PC-9 (cell line): ENCODE data around the gene RABL2B. TPM values are rescaled to one million over a fixed set of nuclear protein-coding genes. Genes with fewer than 3 reads are reported as not detected.

Source experiments
- BruUV-seq: library from RNA; stranded (reverse); fragments of 400-500 nt; replicated peaks from 2 replicates; lab custom pipeline; 2021; lab: Mats Ljungman, UMichigan
- CTCF ChIA-PET: fragments of 300-600 bp; sonication (Branson Sonifier 250); formaldehyde crosslinking; loops from one replicate; lab custom pipeline; 2022; ENCODE audit warnings: antibody characterized with exemption; lab: Charles Lee
- POLR2A ChIA-PET: fragments of 300-600 bp; sonication (Branson Sonifier 250); formaldehyde crosslinking; loops from one replicate; lab custom pipeline; 2022; ENCODE audit warnings: antibody characterized with exemption; ENCODE audit not compliant: unreplicated experiment; lab: Charles Lee
- DNase-seq, 2 experiments: peaks; one replicate each; pipeline versions ENCODE4 v3.0.0 to v3.0.0-alpha.2; 2015 to 2022; ENCODE audit warnings: mixed read lengths in 1 of 2
- H2AFZ ChIP-seq: fragments of 200-600 bp; sonication (generic); 2 replicates; pipeline ENCODE4 v1.8.1; 2017; ENCODE audit warnings: antibody characterized with exemption
- H3F3A ChIP-seq: fragments of 200-600 bp; sonication (generic); 2 replicates; pipeline ENCODE4 v1.8.1; 2017; ENCODE audit warnings: antibody characterized with exemption, mild to moderate bottlenecking, low read depth; ENCODE audit not compliant: insufficient read depth
- H3K27ac ChIP-seq: fragments of 200-600 bp; sonication (generic); 2 replicates; pipeline ENCODE4 v1.6.1; 2016; ENCODE audit warnings: mixed run types
- H3K27me3 ChIP-seq: fragments of 200-600 bp; sonication (generic); 2 replicates; pipeline ENCODE4 v1.6.1; 2016; ENCODE audit warnings: low read depth, mixed run types; ENCODE audit not compliant: insufficient read depth
- H3K36me3 ChIP-seq: fragments of 200-600 bp; sonication (generic); 2 replicates; pipeline ENCODE4 v1.6.1; 2016; ENCODE audit warnings: low read depth, mixed run types
- H3K4me1 ChIP-seq: fragments of 200-600 bp; sonication (generic); replicated peaks from 2 replicates; pipeline ENCODE4 v1.6.1; 2016; ENCODE audit warnings: mixed run types; ENCODE audit not compliant: insufficient read depth
- H3K4me2 ChIP-seq: fragments of 200-600 bp; sonication (generic); 2 replicates; pipeline ENCODE4 v1.6.1; 2017; ENCODE audit warnings: mixed run types
- H3K4me3 ChIP-seq: fragments of 200-600 bp; sonication (generic); 2 replicates; pipeline ENCODE4 v1.6.1; 2016; ENCODE audit warnings: mixed run types
- H3K79me2 ChIP-seq: fragments of 200-600 bp; sonication (generic); 2 replicates; pipeline ENCODE4 v1.6.1; 2017; ENCODE audit warnings: low read depth, mixed run types
- H3K9me2 ChIP-seq: fragments of 200-600 bp; sonication (generic); 2 replicates; pipeline ENCODE4 v1.8.1; 2017; ENCODE audit warnings: mild to moderate bottlenecking; ENCODE audit not compliant: insufficient read depth
- H3K9me3 ChIP-seq: fragments of 200-600 bp; sonication (generic); 2 replicates; pipeline ENCODE4 v1.8.1; 2016; ENCODE audit warnings: low read depth; ENCODE audit not compliant: insufficient read depth
- H4K20me1 ChIP-seq: fragments of 200-600 bp; sonication (generic); 2 replicates; pipeline ENCODE4 v1.8.1; 2017; ENCODE audit not compliant: insufficient read depth
- EZH2 ChIP-seq: fragments of 200-600 bp; sonication (generic); IDR thresholded peaks from 2 replicates; pipeline ENCODE4 v1.8.0; 2017; ENCODE audit warnings: antibody characterized with exemption, low read depth
- intact Hi-C: fragments of 100-400 bp; cut with micrococcal nuclease; formaldehyde crosslinking; loops from one replicate; pipeline ENCODE4 v1.10.0; 2022; ENCODE audit not compliant: unreplicated experiment
- total RNA-seq: library from RNA; stranded (reverse); gene quantifications from 2 replicates; pipeline ENCODE4 v1.2.3, GENCODE V29; 2021
- TF ChIP-seq, protein P1 (sequence below): fragments of 200-600 bp; sonication (generic); conservative IDR thresholded peaks from 2 replicates; pipeline ENCODE4 v1.6.1; 2017; ENCODE audit warnings: mixed run types, antibody characterized with exemption, mild to moderate bottlenecking, moderate library complexity

The RABL2B gene
- total RNA-seq, 1 experiment from 2014 or later: 48.4 TPM

DNA sequence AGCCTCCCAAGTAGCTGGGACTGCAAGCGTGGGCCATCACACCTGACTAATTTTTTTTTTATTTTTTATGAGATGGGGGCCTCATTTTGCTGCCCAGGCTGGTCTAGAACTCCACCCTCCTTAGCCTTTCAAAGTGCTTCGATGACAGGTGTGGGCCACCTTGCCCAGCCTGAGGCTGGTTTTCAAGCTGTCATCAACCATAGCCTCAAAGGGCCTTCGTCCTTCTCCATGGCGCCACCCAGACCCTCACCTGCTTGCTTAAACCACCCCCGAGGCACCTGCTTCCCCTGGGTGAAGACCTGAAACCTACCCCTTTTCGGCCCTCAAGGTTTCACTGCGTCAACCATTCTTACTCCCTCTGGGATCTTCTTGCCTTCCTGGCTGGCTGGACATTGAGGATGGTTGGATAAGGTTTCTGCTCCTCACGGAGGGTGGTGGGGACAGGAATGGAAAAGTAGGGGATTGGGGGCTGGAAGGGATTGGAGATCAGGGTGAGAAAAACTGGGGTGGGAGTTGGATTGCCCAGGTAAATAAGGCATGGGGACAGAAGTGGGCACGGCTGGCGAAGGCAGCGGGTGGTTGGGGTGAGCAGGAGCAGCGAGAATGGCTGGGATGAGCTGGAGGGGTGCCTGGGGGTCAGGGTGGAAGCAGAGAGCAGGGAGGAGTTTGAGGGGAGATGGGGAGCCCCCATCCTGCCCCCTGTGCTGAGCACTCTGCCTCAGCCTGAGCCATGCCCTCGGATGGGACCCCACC is 48.3 kb downstream of the RABL2B start:
- no peak for DNase-seq
- Histone ChIP-seq H3K4me2 (no peak overlapping the region), H3K36me3 (no peaks in the 10 kb centered on the region), H4K20me1 (no peaks in the 10 kb centered on the region), H3K4me3 (no peak overlapping the region), H3K27me3 (0 out of 2 replicates have a peak, but pooled peaks cover 7% of the 10 kb centered on the region), H3K27ac (no peak overlapping the region), H3K9me2 (no peaks in the 10 kb centered on the region), H3K4me1 (no peaks in the 10 kb centered on the region), H3K9me3 (no peaks in the 10 kb centered on the region), H3F3A (no peaks in the 10 kb centered on the region), H3K79me2 (no peaks in the 10 kb centered on the region), H2AFZ (no peak overlapping the region)
- BruUV-seq: no TSS peak
- CTCF ChIA-PET: no interaction called here
- TF ChIP-seq, protein P1, sequence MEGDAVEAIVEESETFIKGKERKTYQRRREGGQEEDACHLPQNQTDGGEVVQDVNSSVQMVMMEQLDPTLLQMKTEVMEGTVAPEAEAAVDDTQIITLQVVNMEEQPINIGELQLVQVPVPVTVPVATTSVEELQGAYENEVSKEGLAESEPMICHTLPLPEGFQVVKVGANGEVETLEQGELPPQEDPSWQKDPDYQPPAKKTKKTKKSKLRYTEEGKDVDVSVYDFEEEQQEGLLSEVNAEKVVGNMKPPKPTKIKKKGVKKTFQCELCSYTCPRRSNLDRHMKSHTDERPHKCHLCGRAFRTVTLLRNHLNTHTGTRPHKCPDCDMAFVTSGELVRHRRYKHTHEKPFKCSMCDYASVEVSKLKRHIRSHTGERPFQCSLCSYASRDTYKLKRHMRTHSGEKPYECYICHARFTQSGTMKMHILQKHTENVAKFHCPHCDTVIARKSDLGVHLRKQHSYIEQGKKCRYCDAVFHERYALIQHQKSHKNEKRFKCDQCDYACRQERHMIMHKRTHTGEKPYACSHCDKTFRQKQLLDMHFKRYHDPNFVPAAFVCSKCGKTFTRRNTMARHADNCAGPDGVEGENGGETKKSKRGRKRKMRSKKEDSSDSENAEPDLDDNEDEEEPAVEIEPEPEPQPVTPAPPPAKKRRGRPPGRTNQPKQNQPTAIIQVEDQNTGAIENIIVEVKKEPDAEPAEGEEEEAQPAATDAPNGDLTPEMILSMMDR: no peak
- TF ChIP-seq EZH2: no peak
- intact Hi-C loops: no loop called here
- POLR2A ChIA-PET: no interaction called here

DNA sequence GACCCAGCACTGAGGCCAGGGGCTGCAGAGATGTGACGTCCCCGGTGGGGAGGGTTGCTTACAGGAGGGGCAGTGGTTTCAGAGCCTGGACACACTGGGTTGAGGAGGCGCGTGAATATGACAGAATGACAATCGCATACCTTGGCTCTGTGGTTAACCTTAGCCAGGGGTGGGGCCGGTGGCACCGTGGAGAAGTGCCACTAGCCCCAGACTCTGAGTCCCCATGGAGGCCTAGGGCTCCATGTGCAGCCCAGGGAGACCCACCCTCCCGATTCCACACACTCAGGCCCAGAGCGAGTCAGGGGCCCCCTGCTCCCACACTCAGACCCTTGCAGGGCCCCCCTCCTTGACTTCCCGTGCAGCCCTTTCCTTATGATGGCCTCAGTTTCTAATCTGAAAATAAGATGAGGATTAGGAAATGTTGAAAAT is 49.1 kb downstream of the RABL2B start:
- no TSS peak for BruUV-seq

DNA sequence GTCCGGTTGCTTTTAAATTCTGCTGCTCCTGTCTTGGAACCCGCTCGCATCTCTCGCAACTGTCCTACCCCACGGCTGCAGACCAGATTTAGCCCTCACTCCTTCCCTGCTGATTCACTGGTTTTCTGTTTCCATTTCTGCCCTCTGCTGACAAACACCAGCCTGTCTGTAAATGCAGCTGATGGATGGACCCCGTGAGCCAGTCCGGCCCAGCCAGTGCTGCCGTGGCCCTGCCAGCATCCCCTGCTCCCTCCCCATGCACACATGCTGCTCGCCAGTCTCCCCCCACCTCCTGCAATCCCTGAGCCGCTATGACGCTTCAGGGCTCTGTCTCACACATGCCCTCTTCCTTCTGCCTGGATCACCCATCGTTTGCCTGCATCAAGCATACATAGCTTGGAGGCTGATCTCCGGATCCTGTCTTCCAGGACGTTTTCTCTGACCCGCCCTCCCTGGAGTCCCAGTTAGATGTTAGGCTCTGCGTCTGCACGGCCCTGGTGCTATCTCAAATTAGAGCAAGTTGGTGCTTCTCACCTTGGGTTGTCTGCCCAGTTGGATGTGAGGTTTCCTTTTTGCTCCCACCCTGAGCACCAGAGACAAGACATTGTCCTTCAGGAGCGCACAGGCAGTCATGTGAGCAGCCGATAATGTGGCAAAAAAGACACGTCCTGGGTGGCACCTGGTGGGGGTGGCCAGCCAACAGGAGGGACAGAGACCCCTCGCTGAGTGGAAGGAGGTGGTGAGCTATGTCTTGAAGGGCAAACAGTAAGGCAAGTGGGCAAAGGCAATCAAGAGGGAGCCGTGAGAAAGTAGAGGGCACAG is 49.7 kb downstream of the RABL2B start:
- POLR2A ChIA-PET: no interaction called here
- intact Hi-C loops: no loop called here

More for the DNA sequence above, 49.1 kb downstream of the RABL2B start:
- no peak for TF ChIP-seq EZH2
- TF ChIP-seq, protein P1: no peak
- Histone ChIP-seq H3F3A (no peaks in the 10 kb centered on the region), H3K4me2 (no peak overlapping the region), H3K36me3 (no peaks in the 10 kb centered on the region), H2AFZ (no peak overlapping the region), H3K9me3 (no peaks in the 10 kb centered on the region), H3K27me3 (0 out of 2 replicates have a peak, but pooled peaks cover 5% of the 10 kb centered on the region), H3K4me3 (no peak overlapping the region), H3K9me2 (no peaks in the 10 kb centered on the region), H3K27ac (no peak overlapping the region), H3K4me1 (no peaks in the 10 kb centered on the region), H4K20me1 (no peaks in the 10 kb centered on the region), H3K79me2 (no peaks in the 10 kb centered on the region)
- intact Hi-C loops: no loop called here
- no peak for DNase-seq
- ChIA-PET POLR2A (no interaction called here), CTCF (no interaction called here)

More for the DNA sequence above, 49.7 kb downstream of the RABL2B start:
- H3K27me3 ChIP-seq: 0 out of 2 replicates have a peak, but pooled peaks cover 5% of the 10 kb centered on the region
- H3K9me2 ChIP-seq: no peaks in the 10 kb centered on the region
- H3K79me2 ChIP-seq: no peaks in the 10 kb centered on the region
- CTCF ChIA-PET: no interaction called here
- H2AFZ ChIP-seq: no peak overlapping the region
- no peaks in the 10 kb centered on the region for H3K9me3 ChIP-seq
- no peaks in the 10 kb centered on the region for H3F3A ChIP-seq
- peaks cover 3% of the 10 kb centered on the region; the same call in 1 of the 2 replicates for H4K20me1 ChIP-seq
- no peak overlapping the region for H3K4me2 ChIP-seq
- no peak overlapping the region for H3K27ac ChIP-seq
- H3K4me3 ChIP-seq: no peak overlapping the region
- no peak for DNase-seq
- no peak for TF ChIP-seq EZH2
- TF ChIP-seq, protein P1: no peak
- no TSS peak for BruUV-seq
- H3K36me3 ChIP-seq: no peaks in the 10 kb centered on the region
- no peaks in the 10 kb centered on the region for H3K4me1 ChIP-seq
